GM21447 (cell line): ENCODE results near the gene AKAP8.
"Not testable (repeated sequence)": the region's sequence is repeated elsewhere in the genome, so short reads cannot be mapped to it uniquely, and the experiment has no call there.

Experiments used
- ATAC-seq: cut with Tn5 transposase; IDR thresholded peaks from one replicate; pipeline ENCODE4 v1.9.1; 2021; ENCODE audit not compliant: unreplicated experiment

AKAP8 gene

GRCh38 chr19:15379083-15379998 lies at the start of gene AKAP8:
AKAP8 (minus strand) TSS chr19:15379787; CDS start chr19:15379731, 56 bp downstream.
- peak; percentile 76 for ATAC-seq

- no peak for ATAC-seq
These were observed 48.4 kb upstream of the AKAP8 start for GRCh38 chr19:15427991-15428471.

GRCh38 chr19:15427350-15427700 lies 47.7 kb upstream of the AKAP8 start:
- ATAC-seq, result no peak

GRCh38 chr19:15426485-15427349 lies 47.1 kb upstream of the AKAP8 start:
- ATAC-seq, result no peak

GRCh38 chr19:15425321-15425950 lies 45.8 kb upstream of the AKAP8 start:
- no peak for ATAC-seq

- no peak for ATAC-seq
These were observed 45.2 kb upstream of the AKAP8 start for GRCh38 chr19:15424692-15425272.

GRCh38 chr19:15424121-15424520 lies 44.5 kb upstream of the AKAP8 start:
- no peak for ATAC-seq

- no peak for ATAC-seq
These were observed 43.5 kb upstream of the AKAP8 start for GRCh38 chr19:15423130-15423529.

GRCh38 chr19:15422296-15423075 lies 42.9 kb upstream of the AKAP8 start:
- ATAC-seq, result no peak

- ATAC-seq, result no peak
These were observed 42.2 kb upstream of the AKAP8 start for GRCh38 chr19:15421721-15422260.

GRCh38 chr19:15421136-15421695 lies 41.6 kb upstream of the AKAP8 start:
- ATAC-seq, result no peak

GRCh38 chr19:15419413-15420025 lies 39.9 kb upstream of the AKAP8 start:
- ATAC-seq, result no peak

- ATAC-seq, result peak; percentile 93
These were observed 39.2 kb upstream of the AKAP8 start, which contains the start of gene AKAP8L for GRCh38 chr19:15418579-15419412. AKAP8L (minus strand) TSS chr19:15418988; CDS start chr19:15418923, 65 bp downstream.

GRCh38 chr19:15418231-15418578 lies 38.6 kb upstream of the AKAP8 start:
- ATAC-seq, result no peak

- no peak for ATAC-seq
These were observed 38.1 kb upstream of the AKAP8 start for GRCh38 chr19:15417699-15418098.

GRCh38 chr19:15412832-15413231 lies 33.2 kb upstream of the AKAP8 start:
- no peak for ATAC-seq

- not testable (repeated sequence) for ATAC-seq
These were observed 31.8 kb upstream of the AKAP8 start for GRCh38 chr19:15411351-15411750.

- no peak for ATAC-seq
These were observed 25.2 kb upstream of the AKAP8 start for GRCh38 chr19:15404780-15405211.
